Measurements from ENCODE around the gene KIF24.

GRCh38 chr9:34347800-34348158 lies 18.7 kb upstream of the KIF24 start:
- no peak for TF ChIP-seq CTCF (IDR thresholded peaks at IDR 0.05; ENCODE audit: poor library complexity)
- TF ChIP-seq EZH2phosphoT487 (IDR thresholded peaks at IDR 0.05; ENCODE audit: low read depth, severe bottlenecking, unreplicated experiment) = no peak
